Kidney (tissue), 14 donors: Measurements from ENCODE around the gene SLC24A4. TPM values are rescaled to one million over a fixed set of nuclear protein-coding genes. Genes with fewer than 3 reads are reported as not detected.

Source experiments
- DNase-seq, 5 donors: peaks; one replicate each; pipeline ENCODE4 v3.0.0-alpha.2; 2013 to 2020
- FAIRE-seq: peaks from 2 replicates; lab custom pipeline; 2012; peaks lifted over from hg19 to GRCh38; lab: Jason Lieb, UNC
- H3K27ac ChIP-seq, 2 donors: one replicate each; pipeline ENCODE4 v1.7.0; 2013; ENCODE audit warnings: low read depth in 2 of 2, low read length in 2 of 2, inconsistent platforms in 1 of 2
- H3K27me3 ChIP-seq: one replicate; pipeline ENCODE4 v1.7.1; 2013; ENCODE audit warnings: low read length, inconsistent platforms; ENCODE audit not compliant: control insufficient read depth, insufficient read depth
- H3K36me3 ChIP-seq, 3 donors: one replicate each; pipeline versions ENCODE4 v1.7.0 to v1.7.1; 2013; ENCODE audit warnings: low read length in 3 of 3, control low read depth in 1 of 3, inconsistent platforms in 1 of 3; ENCODE audit not compliant: insufficient read depth in 3 of 3, control insufficient read depth in 2 of 3
- H3K4me1 ChIP-seq, 3 donors: one replicate each; pipeline versions ENCODE4 v1.7.0 to v1.7.1; 2013; ENCODE audit warnings: low read length in 3 of 3, inconsistent platforms in 1 of 3, low read depth in 1 of 3; ENCODE audit not compliant: control insufficient read depth in 2 of 3, insufficient read depth in 2 of 3
- H3K4me3 ChIP-seq, 3 donors: one replicate each; pipeline versions ENCODE4 v1.7.0 to v1.8.1; 2013; ENCODE audit warnings: low read length in 3 of 3, control low read depth in 1 of 3, inconsistent platforms in 1 of 3
- H3K9ac ChIP-seq, 3 donors: one replicate each; pipeline versions ENCODE4 v1.7.0 to v1.7.1; 2013; ENCODE audit warnings: low read length in 3 of 3, control low read depth in 1 of 3, inconsistent platforms in 1 of 3
- H3K9me3 ChIP-seq, 3 donors: one replicate each; pipeline versions ENCODE4 v1.7.0 to v1.7.1; 2013; ENCODE audit warnings: low read length in 3 of 3, control low read depth in 1 of 3, inconsistent platforms in 1 of 3; ENCODE audit not compliant: control insufficient read depth in 2 of 3, insufficient read depth in 1 of 3
- CTCF ChIP-seq: IDR thresholded peaks from 3 replicates; pipeline ENCODE4 v1.5.1; 2012; ENCODE audit warnings: mild to moderate bottlenecking, moderate library complexity, borderline replicate concordance; ENCODE audit not compliant: insufficient read depth; ENCODE audit errors: extremely low read depth
- intact Hi-C: fragments of 100-400 bp; cut with DNase I; formaldehyde crosslinking; loops from one replicate; pipeline ENCODE4 v1.11.1; 2022
- polyA plus RNA-seq: library from polyadenylated mRNA; stranded (reverse); fragments of 350-450 nt; fragmentation: Illumina TruSeq; extraction: RNeasy Lipid Tissue Mini Kit (QIAGEN cat#74804); gene quantifications from one replicate; pipeline ENCODE4 v1.2.3, GENCODE V29; 2014; ENCODE audit warnings: low read depth, low replicate concordance; ENCODE audit not compliant: insufficient read depth
- total RNA-seq: library from RNA; stranded (reverse); fragmentation: NEBNext Ultra II Directional; extraction: Animal tissue kit (Norgen Biotek cat#: 25700); gene quantifications from one replicate; pipeline ENCODE4 v1.2.1, GENCODE V29; 2021
- donor health status: control.
- donor health status: control.
- donor health status: control.
- donor health status: control.
- donor health status: control.
- donor health status: DM: yes; HTN: yes; CAD: no.
- donor health status: Normal renal cell carcinoma (clear cell type).

Gene SLC24A4
- total and polyA plus RNA-seq, 2 donors from 2014 or later = 0.32 to 0.85 TPM

- intact Hi-C loops = no loop called here
- no peak for FAIRE-seq
Observed at GRCh38 chr14:92404421-92404820, 81.5 kb downstream of the SLC24A4 start.

GRCh38 chr14:92404938-92405337 lies 82.0 kb downstream of the SLC24A4 start:
- FAIRE-seq = no peak
- no peaks in the 10 kb centered on the region for H3K27me3 ChIP-seq

More at GRCh38 chr14:92404421-92404820, 81.5 kb downstream of the SLC24A4 start:
- H3K9ac ChIP-seq = no peak overlapping the region
- H3K4me3 ChIP-seq = no peak overlapping the region
- TF ChIP-seq CTCF = no peak
- no peaks in the 10 kb centered on the region for H3K27me3 ChIP-seq
- H3K4me1 ChIP-seq = peaks cover 0 to 4% (median 0%) of the 10 kb centered on the region in 3 donors
- H3K36me3 ChIP-seq = no peaks in the 10 kb centered on the region
- DNase-seq = no peak
- H3K27ac ChIP-seq = no peak overlapping the region
- H3K9me3 ChIP-seq = no peaks in the 10 kb centered on the region

GRCh38 chr14:92407410-92407809 lies 84.4 kb downstream of the SLC24A4 start:
- H3K9ac ChIP-seq = no peak overlapping the region
- intact Hi-C loops = no loop called here
- H3K27me3 ChIP-seq = no peaks in the 10 kb centered on the region
- no peak overlapping the region for H3K4me3 ChIP-seq
- DNase-seq (no peak), FAIRE-seq (no peak)
- H3K36me3 ChIP-seq = no peaks in the 10 kb centered on the region
- peaks cover 0 to 5% (median 0%) of the 10 kb centered on the region in 3 donors for H3K4me1 ChIP-seq
- H3K27ac ChIP-seq = no peak overlapping the region
- no peak for TF ChIP-seq CTCF
- no peaks in the 10 kb centered on the region for H3K9me3 ChIP-seq

More at GRCh38 chr14:92404938-92405337, 82.0 kb downstream of the SLC24A4 start:
- no peak overlapping the region for H3K4me3 ChIP-seq
- TF ChIP-seq CTCF = no peak
- no peak for DNase-seq
- H3K9me3 ChIP-seq = no peaks in the 10 kb centered on the region
- peaks cover 0 to 5% (median 0%) of the 10 kb centered on the region in 3 donors for H3K4me1 ChIP-seq
- intact Hi-C loops = no loop called here
- no peak overlapping the region for H3K9ac ChIP-seq
- H3K36me3 ChIP-seq = no peaks in the 10 kb centered on the region
- H3K27ac ChIP-seq = no peak overlapping the region

GRCh38 chr14:92409043-92409442 lies 86.1 kb downstream of the SLC24A4 start:
- FAIRE-seq (no peak), DNase-seq (no peak)
- Histone ChIP-seq H3K27me3 (no peaks in the 10 kb centered on the region), H3K4me3 (no peak overlapping the region), H3K9ac (no peak overlapping the region), H3K9me3 (no peaks in the 10 kb centered on the region), H3K4me1 (peaks cover 0 to 5% (median 0%) of the 10 kb centered on the region in 3 donors), H3K27ac (peak overlapping the region; percentile 8 to 43), H3K36me3 (no peaks in the 10 kb centered on the region)
- no peak for TF ChIP-seq CTCF
- intact Hi-C loops = no loop called here
